GM19043 (cell line): ENCODE results near the gene ZSCAN18.
"Not testable (repeated sequence)": the region's sequence is repeated elsewhere in the genome, so short reads cannot be mapped to it uniquely, and the experiment has no call there.

Source experiments
- ATAC-seq: cut with Tn5 transposase; IDR thresholded peaks from one replicate; pipeline ENCODE4 v1.9.1; 2021; ENCODE audit warnings: low read depth; ENCODE audit not compliant: unreplicated experiment

The ZSCAN18 gene

GRCh38 chr19:58097781-58098681, at the start of gene ZSCAN18:
TSS of gene ZSCAN18 (minus strand) at chr19:58098231. CDS start at chr19:58090267, 7,964 bp downstream.
- no peak for ATAC-seq

GRCh38 chr19:58147475-58147874, 49.4 kb upstream of the ZSCAN18 start:
- not testable (repeated sequence) for ATAC-seq

- ATAC-seq: no peak
Observed at GRCh38 chr19:58145849-58146248, 47.8 kb upstream of the ZSCAN18 start.

- no peak for ATAC-seq
Observed at GRCh38 chr19:58134244-58134643, 36.2 kb upstream of the ZSCAN18 start.

GRCh38 chr19:58129284-58129683, 31.3 kb upstream of the ZSCAN18 start:
- no peak for ATAC-seq

GRCh38 chr19:58128041-58128685, 30.1 kb upstream of the ZSCAN18 start:
- no peak for ATAC-seq

GRCh38 chr19:58123354-58123753, 25.3 kb upstream of the ZSCAN18 start:
- no peak for ATAC-seq

GRCh38 chr19:58118979-58119733, 21.1 kb upstream of the ZSCAN18 start:
- no peak for ATAC-seq

- ATAC-seq: no peak
Observed at GRCh38 chr19:58117841-58118575, 20.0 kb upstream of the ZSCAN18 start.

- no peak for ATAC-seq
Observed at GRCh38 chr19:58108546-58108817, 10.5 kb upstream of the ZSCAN18 start.

GRCh38 chr19:58107778-58108545, 9.9 kb upstream of the ZSCAN18 start:
- no peak for ATAC-seq

- ATAC-seq: no peak
Observed at GRCh38 chr19:58098682-58098998, 609 bp upstream of the ZSCAN18 start.

- no peak for ATAC-seq
Observed at GRCh38 chr19:58097349-58097748, 682 bp downstream of the ZSCAN18 start.

- no peak for ATAC-seq
Observed at GRCh38 chr19:58096884-58097283, 1.1 kb downstream of the ZSCAN18 start.

GRCh38 chr19:58095328-58095727, 2.7 kb downstream of the ZSCAN18 start:
- no peak for ATAC-seq

GRCh38 chr19:58093071-58093470, 5.0 kb downstream of the ZSCAN18 start:
- no peak for ATAC-seq

GRCh38 chr19:58091251-58091995, 6.6 kb downstream of the ZSCAN18 start:
- no peak for ATAC-seq

- no peak for ATAC-seq
Observed at GRCh38 chr19:58089846-58090245, 8.2 kb downstream of the ZSCAN18 start.

- no peak for ATAC-seq
Observed at GRCh38 chr19:58088521-58089052, 9.4 kb downstream of the ZSCAN18 start.
